Common myeloid progenitor, CD34-positive (primary cell): ENCODE results near the gene EFEMP2.

Experiments used
- CTCF ChIA-PET: fragments of 350-600 bp; sonication (Branson Sonifier 250); formaldehyde crosslinking; loops from one replicate; lab custom pipeline; 2021; ENCODE audit warnings: antibody characterized with exemption; lab: Charles Lee
- POLR2A ChIA-PET: fragments of 350-600 bp; sonication (Branson Sonifier 250); formaldehyde crosslinking; loops from one replicate; lab custom pipeline; 2021; ENCODE audit warnings: antibody characterized with exemption; lab: Charles Lee
- DNase-seq, 3 donors: peaks; one replicate each; pipeline versions ENCODE4 v3.0.0 to v3.0.0-alpha.2; 2013
- H3K27ac ChIP-seq, 2 experiments: 1 replicate in 1 of 2; 2 replicates in 1 of 2; pipeline ENCODE4 v1.7.0; 2013; ENCODE audit warnings: inconsistent platforms in 2 of 2, low read length in 2 of 2, mild to moderate bottlenecking in 2 of 2, low read depth in 1 of 2, moderate library complexity in 1 of 2; ENCODE audit not compliant: severe bottlenecking in 2 of 2, insufficient read depth in 1 of 2, poor library complexity in 1 of 2
- H3K27me3 ChIP-seq, 5 experiments: replicated peaks in 2 of 5; 1 replicate in 3 of 5; 2 replicates in 2 of 5; pipeline versions ENCODE4 v1.6.1 to v1.7.0; 2013; ENCODE audit warnings: low read length in 4 of 5, mild to moderate bottlenecking in 2 of 5, moderate library complexity in 2 of 5, inconsistent platforms in 1 of 5; ENCODE audit not compliant: insufficient read depth in 5 of 5, control insufficient read depth in 4 of 5
- H3K36me3 ChIP-seq, 4 experiments: 1 replicate in 2 of 4; 2 replicates in 2 of 4; pipeline versions ENCODE4 v1.6.1 to v1.7.0; 2013; ENCODE audit warnings: low read length in 3 of 4, control low read depth in 1 of 4, mild to moderate bottlenecking in 1 of 4; ENCODE audit not compliant: control insufficient read depth in 4 of 4, insufficient read depth in 4 of 4
- H3K4me1 ChIP-seq, 4 experiments: 1 replicate in 3 of 4; 2 replicates in 1 of 4; pipeline versions ENCODE4 v1.6.1 to v1.7.1; 2013; ENCODE audit warnings: low read length in 3 of 4, mild to moderate bottlenecking in 3 of 4, control low read depth in 1 of 4, inconsistent platforms in 1 of 4, moderate library complexity in 1 of 4; ENCODE audit not compliant: control insufficient read depth in 4 of 4, insufficient read depth in 4 of 4; ENCODE audit errors: control extremely low read depth in 1 of 4
- H3K4me3 ChIP-seq, 7 experiments: 1 replicate in 4 of 7; 2 replicates in 3 of 7; pipeline versions ENCODE4 v1.5.1 to v1.7.0; 2013; ENCODE audit warnings: mild to moderate bottlenecking in 7 of 7, low read length in 6 of 7, moderate library complexity in 6 of 7, inconsistent platforms in 2 of 7, low read depth in 2 of 7, control low read depth in 1 of 7; ENCODE audit not compliant: insufficient read depth in 4 of 7, control insufficient read depth in 1 of 7; ENCODE audit errors: extremely low read depth in 1 of 7
- H3K9me3 ChIP-seq, 5 experiments: 1 replicate in 4 of 5; 2 replicates in 1 of 5; pipeline versions ENCODE4 v1.6.1 to v1.7.1; 2013; ENCODE audit warnings: low read length in 4 of 5, mild to moderate bottlenecking in 2 of 5, inconsistent platforms in 1 of 5, low read depth in 1 of 5, moderate library complexity in 1 of 5; ENCODE audit not compliant: control insufficient read depth in 4 of 5, insufficient read depth in 2 of 5; ENCODE audit errors: control extremely low read depth in 1 of 5
- WGBS: methylation state at CpG from one replicate; pipeline ENCODE4 v1.1.5; 2013; ENCODE audit not compliant: insufficient coverage; 5-methylcytosine and 5-hydroxymethylcytosine counted together

The EFEMP2 gene

DNA sequence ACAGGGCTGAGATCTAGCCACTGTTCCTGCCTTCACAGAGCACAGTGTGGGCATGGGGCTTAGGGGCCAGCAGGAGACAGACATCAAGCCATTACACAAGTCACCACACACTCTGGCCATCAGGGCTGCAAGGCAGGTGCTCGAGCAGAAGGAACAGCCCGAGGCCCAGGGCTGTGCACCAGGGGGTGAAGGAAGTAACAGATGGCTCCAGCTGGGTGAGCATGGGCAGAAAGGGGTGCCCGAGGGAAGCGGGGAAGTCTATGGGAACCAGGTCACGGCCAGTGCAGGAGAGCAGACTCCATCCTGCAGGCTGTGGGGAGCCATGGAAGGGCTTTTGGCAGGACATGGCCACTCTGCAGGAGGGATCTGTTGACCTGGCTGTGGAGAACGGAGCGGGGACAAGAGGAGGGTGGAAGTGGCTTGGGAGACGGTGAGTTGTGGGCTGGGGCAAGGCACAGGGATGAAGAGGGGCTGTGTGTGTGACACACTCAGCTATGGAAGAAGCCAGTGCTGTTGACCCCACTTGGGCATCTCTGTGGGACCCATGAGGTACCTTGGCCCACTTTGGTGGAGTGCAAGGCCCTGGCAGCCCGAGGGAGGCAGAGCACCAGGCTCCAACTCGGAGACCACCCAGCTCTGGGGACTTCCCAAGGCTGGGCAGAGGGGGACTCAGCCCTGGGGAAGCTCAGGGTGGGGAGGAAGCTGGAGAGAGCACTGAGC is 42.7 kb upstream of the EFEMP2 start:
- ChIA-PET POLR2A (interaction anchor here (0.5 to 1.9 kb wide), 6 partner anchors 15 to 79 kb away, joined by 3 to 5 read pairs (median 5); partner anchors contain the start of gene FOSL1), CTCF (interaction anchor here (0.6 to 2.4 kb wide), 11 partner anchors 9 to 137 kb away, joined by 3 to 9 read pairs (median 4); partner anchors contain the start of genes CCDC85B and SF3B2)
- no peak for DNase-seq
- no peaks in the 10 kb centered on the region for H3K9me3 ChIP-seq
- H3K27me3 ChIP-seq: no peaks in the 10 kb centered on the region
- peak overlapping the region in 2 of 7 experiments; percentile 33 to 52 for H3K4me3 ChIP-seq
- H3K27ac ChIP-seq: peak overlapping the region in 1 of 2 experiments; percentile 61
- 60% methylated on average over 9 of the region's 10 CpGs for WGBS
- peaks cover 0 to 8% (median 2%) of the 10 kb centered on the region in 4 experiments for H3K36me3 ChIP-seq
- H3K4me1 ChIP-seq: peaks cover 0 to 52% (median 47%) of the 10 kb centered on the region in 4 experiments

DNA sequence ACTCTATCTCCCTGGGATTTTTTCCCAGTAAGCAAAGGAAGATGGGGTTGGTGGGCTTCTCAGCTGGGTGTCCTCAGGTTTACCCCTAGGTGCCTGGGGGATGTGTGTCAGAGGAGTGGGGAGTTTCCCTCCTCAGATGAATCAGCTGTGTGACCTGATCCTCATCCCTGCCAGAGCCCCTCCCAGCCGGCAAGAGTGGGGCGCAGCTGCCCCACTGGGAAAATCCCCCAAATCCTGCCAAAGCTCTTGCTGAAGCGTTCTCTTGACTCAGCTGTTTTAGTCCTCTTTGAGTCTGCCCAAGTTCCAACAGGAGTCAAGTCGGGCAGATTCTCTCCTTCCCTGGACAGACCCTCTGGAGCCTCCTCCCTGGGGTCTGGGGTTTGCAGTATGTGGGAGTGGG is 40.2 kb upstream of the EFEMP2 start:
- no peak for DNase-seq
- H3K4me3 ChIP-seq: no peak overlapping the region
- H3K27ac ChIP-seq: no peak overlapping the region
- peaks cover 0 to 43% (median 36%) of the 10 kb centered on the region in 4 experiments for H3K4me1 ChIP-seq
- no peaks in the 10 kb centered on the region for H3K27me3 ChIP-seq
- POLR2A ChIA-PET: interaction anchor here (1.4 kb wide), 1 partner anchor 12 kb away, joined by 5 read pairs; the partner anchor contains the start of gene FOSL1
- H3K9me3 ChIP-seq: no peaks in the 10 kb centered on the region
- CTCF ChIA-PET: interaction anchor here (1.1 to 5.1 kb wide), 2 partner anchors 12 to 156 kb away, joined by 3 to 30 read pairs; partner anchors contain the start of gene FOSL1
- H3K36me3 ChIP-seq: peaks cover 0 to 8% (median 2%) of the 10 kb centered on the region in 4 experiments
- WGBS: 95% methylated on average over 4 of the region's 4 CpGs

DNA sequence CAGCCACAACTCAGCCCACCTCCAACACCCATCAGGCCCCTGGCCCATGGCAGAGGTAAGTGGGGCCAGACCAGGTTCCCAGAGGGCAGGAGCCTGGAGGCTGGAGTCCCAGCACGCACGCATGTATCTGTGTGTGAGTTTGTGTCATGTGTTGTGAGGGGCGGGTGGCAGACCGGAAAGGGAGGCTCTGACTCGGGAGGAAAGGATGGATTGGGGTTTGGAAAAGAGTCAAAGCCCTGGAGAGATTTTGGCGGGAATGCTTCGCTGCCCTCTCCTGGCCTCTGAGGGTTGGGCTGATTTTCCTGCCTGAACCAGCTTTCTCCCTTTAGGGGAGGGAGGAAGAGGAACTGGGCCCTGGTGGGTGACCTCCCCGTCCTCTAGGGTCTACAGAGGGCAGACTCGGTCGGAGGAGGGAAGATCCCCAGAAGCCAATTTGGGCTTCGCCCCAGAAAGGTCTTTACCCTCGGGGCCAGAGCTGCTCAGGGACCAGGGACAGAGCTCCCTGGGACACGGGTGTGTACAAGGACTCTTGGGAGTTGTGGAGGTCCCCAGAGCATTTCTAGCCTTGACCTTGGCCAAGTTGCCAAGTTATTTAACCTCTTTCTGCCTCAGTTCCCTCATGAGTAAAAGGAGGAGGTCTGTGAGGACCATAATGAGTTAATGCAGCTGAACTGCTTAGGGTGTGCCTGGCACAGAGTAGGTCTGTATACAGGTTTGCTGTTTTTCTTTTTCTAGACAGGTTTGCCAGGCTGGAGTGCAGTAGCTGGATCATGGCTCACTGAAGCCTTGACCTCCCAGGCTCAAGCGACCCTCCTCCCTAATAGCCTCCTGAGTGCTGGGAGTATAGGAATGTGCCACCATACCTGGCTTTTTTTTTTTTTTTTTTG is 39.3 kb upstream of the EFEMP2 start:
- H3K4me3 ChIP-seq: no peak overlapping the region
- 22% methylated on average over 13 of the region's 14 CpGs for WGBS
- CTCF ChIA-PET: interaction anchor here (0.6 to 5.1 kb wide), 7 partner anchors 11 to 318 kb away, joined by 3 to 30 read pairs (median 3); partner anchors contain the start of genes CCDC85B, FIBP and FOSL1
- H3K27ac ChIP-seq: no peak overlapping the region
- H3K4me1 ChIP-seq: peaks cover 0 to 34% (median 27%) of the 10 kb centered on the region in 4 experiments
- POLR2A ChIA-PET: interaction anchor here (1.4 kb wide), 1 partner anchor 12 kb away, joined by 5 read pairs; the partner anchor contains the start of gene FOSL1
- H3K27me3 ChIP-seq: no peaks in the 10 kb centered on the region
- no peaks in the 10 kb centered on the region for H3K9me3 ChIP-seq
- H3K36me3 ChIP-seq: peaks cover 0 to 1% (median 0%) of the 10 kb centered on the region in 4 experiments
- DNase-seq: no peak

DNA sequence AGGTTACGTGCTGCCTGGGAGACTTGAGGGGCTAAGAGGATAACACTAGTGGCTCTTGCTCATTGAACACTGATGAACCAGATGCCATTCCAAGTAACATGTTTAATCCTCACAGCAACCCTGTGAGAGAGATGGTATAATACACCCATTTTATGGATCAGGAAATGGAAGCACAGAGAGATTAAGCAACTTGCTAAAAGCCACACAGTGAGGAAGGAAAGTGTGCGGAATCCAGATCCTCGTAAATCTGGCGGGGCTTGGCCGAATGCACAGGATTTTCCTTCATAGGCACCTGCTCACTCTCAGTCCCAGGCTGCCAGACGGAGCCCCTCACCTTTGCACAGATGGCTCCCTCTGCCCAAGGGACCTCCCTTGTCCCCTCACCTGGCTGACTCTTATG is 35.3 kb upstream of the EFEMP2 start:
- WGBS: 98% methylated on average over 5 of the region's 6 CpGs
- POLR2A ChIA-PET: no interaction called here

DNA sequence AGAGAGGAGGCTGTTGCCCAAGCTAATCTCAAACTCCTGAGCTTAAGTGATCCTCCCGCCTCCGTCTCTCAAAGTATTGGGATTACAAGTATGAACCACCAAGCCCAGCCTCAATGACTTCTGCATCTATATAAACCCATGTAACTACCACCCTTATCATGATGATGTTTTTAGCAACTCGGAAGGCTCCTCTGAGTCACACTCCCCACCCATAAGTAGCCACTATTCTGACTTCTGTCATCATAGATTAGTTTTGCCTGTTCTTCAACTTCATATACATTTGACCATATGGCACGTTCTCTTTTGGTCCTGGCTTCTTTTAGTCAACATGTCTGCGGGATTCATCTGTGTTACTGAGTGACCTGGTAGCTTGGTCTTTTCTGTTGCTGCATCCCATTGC is 34.0 kb upstream of the EFEMP2 start:
- Histone ChIP-seq H3K4me1 (peaks cover 0 to 26% (median 21%) of the 10 kb centered on the region in 4 experiments), H3K27me3 (no peaks in the 10 kb centered on the region), H3K4me3 (no peak overlapping the region), H3K27ac (no peak overlapping the region), H3K36me3 (no peaks in the 10 kb centered on the region), H3K9me3 (no peaks in the 10 kb centered on the region)
- CTCF ChIA-PET: interaction anchor here (0.6 to 1.6 kb wide), 3 partner anchors 21 to 82 kb away, joined by 3 read pairs; no protein-coding TSS in a partner anchor
- WGBS: 94% methylated on average over 3 of the region's 5 CpGs
- POLR2A ChIA-PET: interaction anchor here (0.5 kb wide), 1 partner anchor 20 kb away, joined by 7 read pairs; no protein-coding TSS in a partner anchor
- DNase-seq: no peak

More for the DNA sequence above, 35.3 kb upstream of the EFEMP2 start:
- CTCF ChIA-PET: interaction anchor here (1.2 to 1.6 kb wide), 2 partner anchors 10 to 25 kb away, joined by 3 to 4 read pairs; no protein-coding TSS in a partner anchor
- DNase-seq: no peak
- Histone ChIP-seq H3K27me3 (no peaks in the 10 kb centered on the region), H3K36me3 (no peaks in the 10 kb centered on the region), H3K27ac (no peak overlapping the region), H3K4me3 (no peak overlapping the region), H3K4me1 (peaks cover 0 to 22% (median 18%) of the 10 kb centered on the region in 4 experiments), H3K9me3 (no peaks in the 10 kb centered on the region)

DNA sequence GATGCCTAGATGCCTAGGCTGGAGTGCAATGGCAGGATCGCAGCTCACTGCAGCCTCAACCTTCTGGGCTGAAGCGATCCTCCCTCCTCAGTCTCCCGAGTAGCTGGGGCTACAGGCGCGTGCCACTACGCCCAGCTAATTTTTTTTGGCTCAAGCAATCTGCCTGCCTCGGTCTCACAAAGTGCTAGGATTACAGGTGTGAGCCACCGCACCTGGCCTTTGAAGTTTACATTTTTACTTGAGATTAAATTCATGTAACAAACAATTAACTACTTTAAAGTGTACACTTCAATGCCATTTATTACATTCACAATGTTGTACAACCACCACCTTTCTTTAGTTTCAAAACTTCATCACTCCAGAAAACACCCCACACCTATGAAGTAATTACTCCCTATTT is 31.1 kb upstream of the EFEMP2 start:
- no peak for DNase-seq
- H3K27ac ChIP-seq: peak overlapping the region in 1 of 2 experiments; percentile 47
- H3K4me1 ChIP-seq: peaks cover 0 to 43% (median 33%) of the 10 kb centered on the region in 4 experiments
- H3K4me3 ChIP-seq: no peak overlapping the region
- ChIA-PET CTCF (interaction anchor here (1.2 to 4.8 kb wide), 5 partner anchors 7 to 88 kb away, joined by 3 to 40 read pairs (median 5); partner anchors contain the start of gene CCDC85B), POLR2A (no interaction called here)
- no peaks in the 10 kb centered on the region for H3K27me3 ChIP-seq
- WGBS: 90% methylated on average over 7 of the region's 8 CpGs
- no peaks in the 10 kb centered on the region for H3K36me3 ChIP-seq
- H3K9me3 ChIP-seq: no peaks in the 10 kb centered on the region
